HG03378 (cell line): ENCODE data around the gene BTBD16.

Experiments
- ATAC-seq: cut with Tn5 transposase; IDR thresholded peaks from one replicate; pipeline ENCODE4 v1.9.1; 2021; ENCODE audit warnings: mild to moderate bottlenecking, moderate library complexity; ENCODE audit not compliant: unreplicated experiment

The BTBD16 gene

DNA sequence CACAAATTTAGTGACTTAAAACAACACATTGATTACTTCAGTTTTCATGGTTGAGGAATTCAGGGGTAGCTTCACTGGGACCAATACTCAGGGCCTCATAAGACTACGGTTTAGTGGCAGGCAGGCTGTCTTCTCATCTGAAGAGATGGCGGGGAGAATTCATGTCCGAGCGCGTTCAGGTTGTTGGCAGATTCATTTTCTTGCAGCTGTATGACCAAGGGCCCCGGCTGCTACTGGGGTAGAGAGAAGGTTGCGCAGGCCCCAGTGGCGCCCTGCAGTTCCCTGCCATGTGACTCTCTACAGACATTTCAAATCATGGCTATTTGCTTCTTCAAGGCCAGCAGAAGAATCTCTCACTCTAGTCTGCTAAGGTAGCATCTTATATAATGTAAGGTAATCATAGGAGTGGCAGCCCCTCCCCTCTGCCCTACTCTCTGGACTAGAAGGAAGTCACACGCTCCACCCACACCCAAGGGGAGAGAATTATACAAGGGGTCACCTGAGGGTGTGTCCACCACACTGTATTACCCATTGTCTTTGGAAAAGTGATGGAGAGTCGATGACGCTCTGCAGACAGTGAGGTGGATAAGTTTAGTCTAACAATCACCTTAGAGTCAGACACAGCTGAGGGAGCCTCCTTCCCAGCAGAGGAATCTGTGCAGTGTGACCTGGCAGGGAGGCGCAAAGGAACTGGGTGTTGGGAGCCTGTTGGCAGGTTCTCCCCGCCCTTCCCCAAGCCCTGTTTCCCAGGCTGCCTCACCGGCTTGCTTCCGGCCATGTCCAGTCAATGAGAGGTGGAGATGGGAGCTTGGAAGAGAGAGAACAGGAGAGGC is 67.7 kb downstream of the BTBD16 start:
- no peak for ATAC-seq

GRCh38 chr10:122341141-122341810 is 70.2 kb downstream of the BTBD16 start:
- ATAC-seq: no peak

DNA sequence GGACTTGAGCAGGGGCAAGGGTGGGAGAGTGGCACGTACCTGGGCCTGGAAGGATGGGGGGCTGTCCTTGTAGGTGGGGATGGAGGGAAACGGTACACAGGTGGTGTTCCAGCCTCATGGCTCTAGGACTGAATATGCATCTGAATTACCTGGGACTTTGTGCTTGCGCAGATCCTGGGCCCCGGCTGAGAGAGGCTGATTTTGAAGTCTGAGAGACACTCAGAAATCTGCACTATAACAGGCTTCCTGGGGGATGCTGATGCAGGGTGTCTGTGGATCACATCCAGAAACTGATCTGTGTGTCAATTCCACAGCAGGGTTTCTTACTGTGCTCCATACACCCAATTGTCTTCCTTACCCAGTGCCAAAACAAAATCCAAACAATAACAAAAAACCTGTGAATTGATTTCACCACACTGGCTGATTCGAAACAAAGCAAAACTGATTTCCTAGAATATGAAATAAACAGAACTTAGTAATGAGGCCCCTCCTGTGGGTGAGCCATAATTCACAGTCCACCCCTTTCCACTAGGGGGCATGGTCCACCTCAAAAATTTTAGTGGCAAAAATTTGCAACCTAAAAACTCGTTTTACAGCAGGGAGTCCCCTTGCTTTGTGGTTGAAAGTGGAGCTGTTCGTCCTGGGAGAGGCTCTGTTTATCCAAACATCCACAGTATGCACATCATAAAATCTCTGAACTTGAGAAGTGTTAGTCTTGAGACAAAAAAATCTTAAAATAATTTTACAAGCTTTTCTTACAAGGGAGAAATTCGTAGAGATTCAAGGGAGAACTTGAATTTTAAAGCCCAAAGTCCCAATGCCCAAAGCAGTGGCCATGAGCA is 71.4 kb downstream of the BTBD16 start:
- ATAC-seq: no peak

- no peak for ATAC-seq
Observed at GRCh38 chr10:122343135-122343800, 72.2 kb downstream of the BTBD16 start.

GRCh38 chr10:122343936-122344335 is 72.8 kb downstream of the BTBD16 start:
- no peak for ATAC-seq

DNA sequence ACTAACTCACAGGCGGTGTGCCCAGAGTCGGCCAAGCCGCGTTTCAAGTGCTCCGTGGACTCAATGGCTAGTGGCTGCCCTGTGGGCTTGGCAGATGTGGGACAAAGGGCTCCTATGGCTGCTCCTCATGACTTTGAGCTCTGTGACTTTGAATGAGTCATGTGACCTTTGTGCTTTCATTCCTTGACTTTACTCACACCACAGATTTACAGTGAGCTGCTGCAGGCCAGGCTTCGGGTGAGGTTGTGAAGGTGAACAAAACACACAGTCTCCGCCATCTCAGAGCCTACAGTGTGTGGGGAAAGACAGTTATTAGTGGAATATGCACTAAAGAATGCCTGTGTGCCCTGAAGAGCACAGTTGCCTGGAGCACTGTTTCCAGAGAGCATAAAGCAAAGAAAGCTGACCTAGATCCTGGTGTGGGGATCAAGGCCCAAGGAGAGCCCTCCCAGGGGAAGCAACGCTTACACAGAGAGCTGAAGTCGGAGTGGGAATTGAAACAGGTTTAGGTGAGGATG is 73.7 kb downstream of the BTBD16 start:
- no peak for ATAC-seq

- no peak for ATAC-seq
Observed at GRCh38 chr10:122346326-122346950, 75.3 kb downstream of the BTBD16 start.

DNA sequence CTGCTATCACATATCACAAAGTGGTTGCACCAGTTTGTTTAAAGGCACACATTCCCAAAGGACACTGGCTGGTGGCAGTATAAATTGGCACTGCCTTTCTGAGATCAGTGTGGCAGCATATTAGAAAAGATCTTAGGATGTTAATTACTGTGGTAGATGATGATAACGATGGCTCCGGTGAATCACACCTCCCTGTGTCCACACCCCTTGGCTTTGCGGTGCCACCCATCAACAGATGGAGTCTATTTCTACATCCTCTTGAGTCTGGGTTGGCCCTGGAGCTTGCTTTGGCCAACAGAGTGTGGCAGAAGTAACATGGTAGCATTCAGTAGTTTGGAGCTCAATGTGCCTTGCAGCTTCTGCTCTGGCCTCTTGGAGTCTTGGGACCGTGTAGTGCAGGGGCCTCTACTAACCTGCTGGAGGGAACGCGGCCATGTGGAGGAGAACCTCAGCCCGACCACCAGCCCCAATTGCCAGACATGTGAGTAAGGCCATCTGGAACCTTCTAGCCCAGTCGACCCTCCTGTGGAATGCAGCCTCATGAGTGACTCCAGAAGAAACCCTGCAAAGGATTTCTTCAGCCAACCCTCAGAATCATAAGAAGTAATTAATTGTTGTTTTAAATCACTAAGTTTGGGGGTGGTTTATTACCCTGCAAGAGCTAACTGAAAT is 76.2 kb downstream of the BTBD16 start:
- ATAC-seq: no peak

DNA sequence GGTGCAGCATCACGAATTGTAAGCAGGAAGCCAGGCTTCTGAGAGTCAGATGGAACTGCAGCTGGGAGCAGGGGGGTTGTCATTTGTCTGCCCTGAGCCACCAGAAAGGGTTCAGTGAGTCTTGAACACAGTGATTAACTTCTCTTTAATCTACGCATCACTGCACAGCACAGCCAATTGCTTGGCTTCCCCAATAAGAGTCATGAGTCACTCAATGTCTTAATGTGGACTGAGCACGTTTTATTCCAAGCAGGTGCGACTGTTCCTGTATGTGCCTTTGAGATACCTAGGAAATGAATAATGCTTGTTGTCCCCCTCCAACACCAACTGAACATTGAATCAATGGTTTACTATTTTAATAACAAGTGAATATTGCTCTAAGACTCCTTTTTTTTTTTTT is 77.4 kb downstream of the BTBD16 start:
- no peak for ATAC-seq

DNA sequence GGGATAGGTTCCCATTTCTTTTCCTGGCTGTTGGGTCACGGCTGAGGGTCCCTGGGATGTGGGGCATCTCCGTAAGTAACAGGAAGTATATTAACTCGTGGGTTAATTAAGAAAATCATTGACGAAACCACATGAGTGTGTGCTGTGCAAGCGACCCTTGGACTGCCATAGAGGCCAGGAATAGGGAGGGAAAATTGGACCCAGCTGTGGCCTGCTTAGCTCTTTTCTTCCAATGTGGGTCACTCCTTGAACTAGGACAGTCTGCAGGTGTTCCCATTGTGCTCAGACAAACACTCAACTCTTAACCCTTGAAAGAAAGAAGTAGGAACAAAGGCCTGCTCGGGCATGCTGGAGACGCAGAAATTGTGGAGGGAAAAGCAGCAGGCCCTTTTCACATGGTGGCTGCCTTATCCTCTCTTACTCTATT is 77.9 kb downstream of the BTBD16 start:
- ATAC-seq: no peak

- ATAC-seq: no peak
Observed at GRCh38 chr10:122349758-122350369, 78.8 kb downstream of the BTBD16 start.

- no peak for ATAC-seq
Observed at GRCh38 chr10:122350893-122351292, 79.8 kb downstream of the BTBD16 start.

DNA sequence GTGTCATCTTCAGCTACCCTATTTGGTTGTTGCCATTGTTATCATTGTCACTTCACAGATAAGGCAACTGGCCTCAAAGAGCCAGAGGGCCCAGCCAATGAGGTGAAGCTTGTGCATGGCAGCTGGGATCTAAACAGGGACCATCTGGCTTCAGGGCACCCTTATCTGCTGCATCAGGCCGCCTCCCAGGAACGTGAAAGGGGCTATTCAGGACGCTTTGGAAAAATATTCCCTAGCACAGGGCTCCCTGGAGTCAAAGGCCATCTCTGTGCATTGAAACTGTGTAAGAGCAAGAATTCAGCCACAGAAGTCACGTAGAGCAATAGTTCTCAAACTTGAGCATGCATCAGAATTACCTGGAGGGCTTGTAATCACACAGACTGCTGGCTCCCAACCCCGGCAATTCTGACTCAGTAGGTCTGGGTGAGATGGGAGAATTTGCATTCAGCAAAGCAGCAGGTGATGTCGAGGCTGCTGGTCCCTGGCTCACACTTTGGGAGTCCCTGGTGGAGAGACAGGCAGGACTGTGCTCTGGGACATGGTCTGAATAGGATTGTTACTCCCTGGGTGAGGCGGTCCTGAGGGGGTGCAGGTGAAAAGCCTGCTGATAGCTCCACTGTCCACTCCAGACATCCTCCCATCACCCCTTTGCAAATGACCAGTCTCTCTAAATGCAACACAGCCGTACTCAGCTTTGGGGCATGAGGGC is 81.9 kb downstream of the BTBD16 start:
- ATAC-seq: no peak

GRCh38 chr10:122354383-122354782 is 83.3 kb downstream of the BTBD16 start:
- ATAC-seq: no peak

- ATAC-seq: no peak
Observed at GRCh38 chr10:122357685-122358084, 86.6 kb downstream of the BTBD16 start.

GRCh38 chr10:122359621-122360020 is 88.5 kb downstream of the BTBD16 start:
- ATAC-seq: no peak

DNA sequence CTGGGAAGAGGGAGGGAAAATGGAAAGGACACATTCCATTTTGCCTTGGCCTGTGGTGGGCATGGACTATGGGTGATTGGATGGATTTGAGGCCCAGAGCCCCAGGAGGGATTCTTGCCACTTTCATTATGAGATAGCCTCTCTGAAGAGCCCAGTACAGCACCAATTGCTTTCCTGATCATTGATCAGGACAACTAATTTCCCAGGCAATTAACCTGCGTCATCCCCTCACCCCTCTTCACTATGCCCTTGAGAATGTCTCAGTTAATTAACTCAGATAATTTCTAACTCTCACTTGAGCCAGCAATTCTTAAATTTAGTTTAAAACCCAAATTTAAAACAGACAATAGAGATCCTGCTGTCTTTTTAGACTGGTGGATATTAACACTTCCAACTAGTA is 90.0 kb downstream of the BTBD16 start:
- ATAC-seq: no peak

- no peak for ATAC-seq
Observed at GRCh38 chr10:122362031-122362592, 91.0 kb downstream of the BTBD16 start.
